ENCODE data around the gene GULP1.
"Not testable (repeated sequence)": the region's sequence is repeated elsewhere in the genome, so short reads cannot be mapped to it uniquely, and the experiment has no call there.

The GULP1 gene

GRCh38 chr2:188449971-188450370, 158.3 kb downstream of the GULP1 start:
- FAIRE-seq (no peak), DNase-seq (ENCODE audit: extremely low spot score, insufficient read length, low read depth) (no peak)

- no peak for DNase-seq (ENCODE audit: extremely low spot score, insufficient read length, low read depth)
- no peak for FAIRE-seq
Observed at GRCh38 chr2:188450732-188451483, 159.2 kb downstream of the GULP1 start.

DNA sequence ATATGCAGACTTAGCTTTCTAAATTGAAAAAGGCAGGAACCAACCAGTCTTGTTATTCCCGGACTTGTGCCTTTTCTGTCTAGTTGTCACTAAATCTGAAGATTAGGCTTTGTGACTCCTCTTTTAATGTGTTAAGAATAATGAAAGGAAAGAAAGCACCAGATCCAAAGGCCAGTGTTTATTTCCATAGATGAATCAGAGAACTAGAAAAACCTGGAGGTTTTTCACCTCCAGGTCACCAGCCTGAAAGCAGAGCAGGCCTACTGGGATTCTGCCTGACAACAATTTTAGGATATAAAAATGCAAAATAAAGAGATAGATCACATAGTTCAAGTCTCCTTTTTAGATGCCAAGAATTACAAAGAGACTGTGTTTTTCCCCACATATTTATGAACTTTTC, 160.4 kb downstream of the GULP1 start:
- no peak for FAIRE-seq
- DNase-seq (ENCODE audit: extremely low spot score, insufficient read length, low read depth) = no peak

- DNase-seq (ENCODE audit: extremely low spot score, insufficient read length, low read depth) = no peak
- no peak for FAIRE-seq
Observed at GRCh38 chr2:188456114-188456909, 164.6 kb downstream of the GULP1 start.

- FAIRE-seq (no peak), DNase-seq (ENCODE audit: extremely low spot score, insufficient read length, low read depth) (no peak)
Observed at GRCh38 chr2:188459061-188459460, 167.4 kb downstream of the GULP1 start.

- not testable (repeated sequence) for DNase-seq (ENCODE audit: extremely low spot score, insufficient read length, low read depth); FAIRE-seq
Observed at GRCh38 chr2:188466078-188466477, 174.4 kb downstream of the GULP1 start.

DNA sequence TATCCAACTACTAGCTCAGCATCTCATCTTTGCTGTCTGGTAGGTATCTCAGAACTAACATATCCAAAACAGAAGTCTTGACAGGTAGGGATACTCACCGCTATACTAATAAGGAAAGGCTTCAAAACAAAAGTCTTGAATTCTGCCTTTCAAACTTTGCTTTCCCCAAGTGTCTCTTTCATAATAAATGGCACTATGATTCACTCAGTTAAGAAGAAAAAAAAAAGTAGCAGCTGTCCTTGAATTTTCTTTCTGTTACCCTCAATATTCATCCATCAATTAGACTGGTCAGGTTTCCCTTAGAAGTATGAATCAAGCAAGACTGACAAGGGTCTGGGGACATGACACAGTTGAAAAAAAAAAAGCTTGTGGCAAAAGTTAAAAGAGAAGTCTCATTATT, 175.1 kb downstream of the GULP1 start:
- FAIRE-seq = no peak
- DNase-seq (ENCODE audit: extremely low spot score, insufficient read length, low read depth) = no peak

GRCh38 chr2:188471166-188471565, 179.5 kb downstream of the GULP1 start:
- DNase-seq (ENCODE audit: extremely low spot score, insufficient read length, low read depth) (no peak), FAIRE-seq (no peak)

GRCh38 chr2:188473306-188473705, 181.6 kb downstream of the GULP1 start:
- FAIRE-seq (no peak), DNase-seq (ENCODE audit: extremely low spot score, insufficient read length, low read depth) (no peak)

GRCh38 chr2:188474316-188474715, 182.6 kb downstream of the GULP1 start:
- FAIRE-seq (no peak), DNase-seq (ENCODE audit: extremely low spot score, insufficient read length, low read depth) (no peak)

- no peak for FAIRE-seq
- DNase-seq (ENCODE audit: extremely low spot score, insufficient read length, low read depth) = no peak
Observed at GRCh38 chr2:188475945-188476344, 184.3 kb downstream of the GULP1 start.

- DNase-seq (ENCODE audit: extremely low spot score, insufficient read length, low read depth) (no peak), FAIRE-seq (no peak)
Observed at GRCh38 chr2:188477564-188478103, 186.0 kb downstream of the GULP1 start.

DNA sequence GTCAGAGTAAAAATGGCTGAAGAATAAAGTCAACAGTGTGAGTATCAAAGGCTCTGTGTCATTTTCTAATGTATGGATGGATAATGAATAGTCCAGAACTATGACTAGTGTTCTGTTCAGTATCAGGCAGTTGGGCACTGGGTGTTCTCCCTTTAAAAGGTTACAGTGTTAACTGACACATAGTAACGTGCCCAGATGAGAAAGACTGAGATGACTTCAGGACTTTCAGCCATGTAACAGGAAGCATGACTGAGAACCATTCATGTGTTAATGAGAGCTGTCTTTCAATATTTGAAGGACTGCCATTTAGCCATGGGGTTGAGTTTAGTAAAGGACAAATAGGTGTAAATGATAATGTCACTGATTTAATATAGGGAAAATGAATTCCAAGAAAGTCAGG, 187.1 kb downstream of the GULP1 start:
- FAIRE-seq (peak; percentile 72), DNase-seq (ENCODE audit: extremely low spot score, insufficient read length, low read depth) (no peak)

- FAIRE-seq = no peak
- no peak for DNase-seq (ENCODE audit: extremely low spot score, insufficient read length, low read depth)
Observed at GRCh38 chr2:188481474-188481873, 189.8 kb downstream of the GULP1 start.

GRCh38 chr2:188485496-188485895, 193.8 kb downstream of the GULP1 start:
- FAIRE-seq (no peak), DNase-seq (ENCODE audit: extremely low spot score, insufficient read length, low read depth) (no peak)

- DNase-seq (ENCODE audit: extremely low spot score, insufficient read length, low read depth) (no peak), FAIRE-seq (no peak)
Observed at GRCh38 chr2:188492751-188493150, 201.1 kb downstream of the GULP1 start.

DNA sequence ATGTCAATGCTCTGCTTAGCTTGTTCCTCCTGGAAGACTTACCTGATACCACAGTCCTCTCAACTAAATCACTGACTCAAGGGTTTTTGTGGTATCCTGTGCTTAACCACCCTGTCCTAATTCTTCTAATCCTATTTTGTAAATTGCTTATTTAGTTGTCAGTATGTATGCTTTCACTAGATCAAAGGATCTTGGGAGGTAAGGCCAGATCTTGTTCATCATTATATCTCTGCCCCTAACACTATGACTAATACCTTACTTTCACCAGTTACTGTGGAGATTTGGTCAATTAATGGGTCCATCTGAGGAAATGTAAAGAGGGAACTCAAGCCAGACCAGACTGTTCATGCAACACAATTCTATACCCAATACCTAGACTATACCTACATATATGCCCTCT, 203.2 kb downstream of the GULP1 start:
- FAIRE-seq = no peak

GRCh38 chr2:188495969-188496431, 204.3 kb downstream of the GULP1 start:
- DNase-seq (ENCODE audit: extremely low spot score, insufficient read length, low read depth) (no peak), FAIRE-seq (no peak)

More for the DNA sequence above, 203.2 kb downstream of the GULP1 start:
- DNase-seq (ENCODE audit: extremely low spot score, insufficient read length, low read depth) = no peak

DNA sequence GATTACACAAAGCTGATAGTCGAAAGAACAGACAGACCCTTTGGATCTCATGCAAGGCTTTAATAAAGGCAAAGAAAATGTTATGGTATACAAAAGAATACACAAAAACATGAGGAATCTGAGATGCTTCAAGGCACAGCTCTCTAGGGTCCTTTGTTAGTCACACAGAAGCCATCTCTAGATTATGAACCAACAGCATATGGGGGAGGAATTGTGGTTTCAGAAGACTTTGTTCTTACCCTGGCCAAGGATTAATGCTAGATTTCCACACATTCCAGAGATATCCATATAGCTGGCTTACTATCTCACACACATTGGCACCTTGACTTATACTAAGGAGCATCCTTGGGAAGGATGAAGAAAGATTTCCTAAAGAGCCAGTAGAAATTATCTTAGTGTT, 206.1 kb downstream of the GULP1 start:
- no peak for DNase-seq (ENCODE audit: extremely low spot score, insufficient read length, low read depth)
- FAIRE-seq = no peak

GRCh38 chr2:188503975-188504374, 212.3 kb downstream of the GULP1 start:
- no peak for DNase-seq (ENCODE audit: extremely low spot score, insufficient read length, low read depth)
- FAIRE-seq = no peak

DNA sequence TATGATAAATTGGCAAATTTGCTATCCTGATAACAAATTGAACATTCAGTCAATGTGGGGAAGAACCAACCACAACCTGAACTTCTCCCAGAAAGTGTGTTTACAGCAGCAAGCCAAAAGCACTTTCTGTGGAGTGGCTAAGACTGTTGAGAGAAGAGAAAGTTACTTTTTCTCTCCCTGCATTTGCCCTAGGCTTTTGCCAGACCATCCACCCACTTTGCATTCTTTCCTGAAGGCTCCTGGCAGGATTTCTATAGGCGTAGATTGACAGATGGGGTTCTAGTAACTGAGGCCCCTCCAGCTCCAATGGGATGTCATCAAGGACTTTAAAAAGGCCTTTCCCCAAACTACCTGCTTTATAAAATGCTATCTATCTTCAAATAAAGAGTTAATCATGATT, 215.2 kb downstream of the GULP1 start:
- FAIRE-seq (no peak), DNase-seq (ENCODE audit: extremely low spot score, insufficient read length, low read depth) (no peak)
